Memory B cell (primary cell): ENCODE results near the gene EIF4E3.

Experiments used
- ATAC-seq: fragments of 150-1000 bp; cut with Tn5 transposase; 2 replicates; pipeline ENCODE4 v1.10.0; 2021; ENCODE audit warnings: low read depth, mild to moderate bottlenecking, moderate library complexity
- DNase-seq, 2 donors: peaks; one replicate each; pipeline ENCODE4 v3.0.0; 2022; ENCODE audit warnings: low spot score in 2 of 2
- H3K27ac Mint-ChIP-seq: one replicate; pipeline ENCODE4 v1.8.0; 2022; ENCODE audit warnings: mild to moderate bottlenecking, moderate library complexity, mixed read lengths
- H3K27me3 Mint-ChIP-seq: one replicate; pipeline ENCODE4 v1.8.0; 2022; ENCODE audit warnings: mixed read lengths
- H3K36me3 Mint-ChIP-seq: one replicate; pipeline ENCODE4 v1.8.0; 2022; ENCODE audit warnings: mild to moderate bottlenecking, mixed read lengths
- H3K4me1 Mint-ChIP-seq: one replicate; pipeline ENCODE4 v1.8.0; 2022; ENCODE audit warnings: mixed read lengths
- H3K4me3 Mint-ChIP-seq: one replicate; pipeline ENCODE4 v1.8.0; 2022; ENCODE audit warnings: mild to moderate bottlenecking, moderate library complexity, mixed read lengths
- H3K9me3 Mint-ChIP-seq: one replicate; pipeline ENCODE4 v1.8.0; 2022; ENCODE audit warnings: mixed read lengths

The EIF4E3 gene

DNA sequence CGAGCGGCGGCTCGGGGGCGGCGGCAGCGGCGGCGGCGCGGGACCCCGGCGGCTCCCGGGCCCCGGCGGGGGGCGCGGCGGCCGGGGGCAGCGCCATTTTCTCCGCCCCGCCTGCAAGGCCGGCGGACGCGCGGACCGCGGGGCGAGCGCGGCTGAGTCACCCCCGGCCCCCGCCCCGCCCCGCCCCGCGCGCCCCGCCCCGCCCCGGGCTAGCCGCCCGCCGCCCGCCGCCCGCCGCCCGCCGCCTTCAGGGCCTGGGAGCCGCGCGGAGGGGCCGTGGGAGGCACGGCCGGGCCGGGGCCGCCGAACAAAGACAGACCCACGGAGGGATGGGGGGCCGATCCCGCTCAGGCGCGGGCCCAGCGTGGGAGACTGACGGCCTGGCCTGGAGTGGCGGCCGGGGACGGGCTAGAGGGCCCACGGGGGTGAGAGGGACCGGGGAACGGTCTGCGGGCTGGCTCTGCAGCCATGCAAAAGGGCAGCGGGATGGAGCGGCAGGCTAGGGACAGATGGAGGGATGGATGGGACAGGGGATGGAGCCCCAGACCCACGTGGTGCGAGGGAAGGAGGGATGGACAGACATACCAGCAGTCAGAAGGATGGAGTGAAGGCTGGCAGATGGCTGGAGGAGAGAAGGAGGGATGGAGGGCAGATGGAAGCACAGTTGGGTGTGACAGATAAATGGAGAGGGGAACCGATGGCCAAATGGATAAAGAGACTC is at the start of gene EIF4E3:
Gene EIF4E3 (minus strand): TSS at position 132 of the 721 bp plus-strand sequence. CDS start 35 bp downstream, at position 97.
- Mint-ChIP-seq H3K4me3 (peak within 1 kb of the TSS; percentile 85), H3K9me3 (no peaks in the 10 kb centered on the region), H3K27ac (peak within 1 kb of the TSS; percentile 65), H3K4me1 (peaks cover 24% of the 10 kb centered on the region), H3K27me3 (peaks cover 16% of the 10 kb centered on the region), H3K36me3 (no peaks in the 10 kb centered on the region)
- DNase-seq (peak in 1 of 2 donors; percentile 43), ATAC-seq (peak; percentile 54)

- Mint-ChIP-seq H3K27me3 (peaks cover 5% of the 10 kb centered on the region), H3K4me3 (no peak overlapping the region), H3K36me3 (no peaks in the 10 kb centered on the region), H3K9me3 (no peaks in the 10 kb centered on the region), H3K27ac (no peak overlapping the region), H3K4me1 (no peaks in the 10 kb centered on the region)
- ATAC-seq = no peak
- no peak for DNase-seq
Measured at GRCh38 chr3:71771884-71772283, 46.7 kb upstream of the EIF4E3 start.

DNA sequence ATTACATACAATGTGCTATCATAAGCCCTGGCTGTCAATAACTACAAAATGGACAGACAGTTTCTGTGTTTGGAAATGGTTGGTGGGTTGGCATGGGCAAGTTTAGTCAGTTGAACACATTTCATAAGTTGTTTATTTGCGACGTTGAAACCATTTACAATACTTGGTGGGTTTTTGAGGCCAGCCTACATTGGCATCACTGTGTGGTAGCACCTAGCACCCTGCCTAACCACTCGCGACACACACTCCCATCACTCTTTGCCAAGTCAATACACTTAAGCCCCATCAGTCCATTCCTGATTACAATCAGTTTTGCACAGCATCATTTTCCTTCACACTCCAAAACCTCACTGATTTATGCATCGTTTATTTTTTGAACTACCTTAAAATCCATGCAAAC is 45.9 kb upstream of the EIF4E3 start:
- no peaks in the 10 kb centered on the region for H3K9me3 Mint-ChIP-seq
- H3K36me3 Mint-ChIP-seq = no peaks in the 10 kb centered on the region
- H3K4me3 Mint-ChIP-seq = no peak overlapping the region
- DNase-seq (no peak), ATAC-seq (no peak)
- no peak overlapping the region for H3K27ac Mint-ChIP-seq
- no peaks in the 10 kb centered on the region for H3K4me1 Mint-ChIP-seq
- H3K27me3 Mint-ChIP-seq = peaks cover 7% of the 10 kb centered on the region

- Mint-ChIP-seq H3K27me3 (peaks cover 9% of the 10 kb centered on the region), H3K4me3 (no peak overlapping the region), H3K4me1 (no peaks in the 10 kb centered on the region), H3K36me3 (no peaks in the 10 kb centered on the region), H3K27ac (no peak overlapping the region), H3K9me3 (peaks cover 2% of the 10 kb centered on the region)
- DNase-seq = no peak
- ATAC-seq = peak; percentile 24
Measured at GRCh38 chr3:71763426-71763825, 38.2 kb upstream of the EIF4E3 start.

DNA sequence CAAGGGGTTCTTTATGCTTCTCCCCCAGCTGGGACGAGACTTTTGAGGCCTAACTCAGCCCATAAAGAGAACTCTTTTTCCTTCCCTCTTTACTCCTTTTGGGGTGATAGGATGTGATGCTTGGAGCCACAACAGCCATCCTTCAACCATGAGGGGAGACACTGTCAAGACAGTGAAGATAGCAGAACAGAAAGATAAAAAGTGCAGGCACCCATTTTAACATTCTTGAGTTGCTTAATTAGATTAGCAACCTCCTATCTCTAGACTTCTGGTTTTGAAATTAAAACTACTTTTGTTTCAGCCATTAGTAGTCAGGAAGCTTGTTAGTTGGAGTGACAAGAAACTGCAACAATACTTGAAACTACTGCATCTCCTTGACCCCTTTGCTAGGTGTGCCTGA is 34.9 kb upstream of the EIF4E3 start:
- Mint-ChIP-seq H3K36me3 (no peaks in the 10 kb centered on the region), H3K27ac (no peak overlapping the region), H3K9me3 (peaks cover 2% of the 10 kb centered on the region), H3K27me3 (peaks cover 11% of the 10 kb centered on the region), H3K4me1 (no peaks in the 10 kb centered on the region), H3K4me3 (no peak overlapping the region)
- no peak for ATAC-seq
- DNase-seq = no peak

- Mint-ChIP-seq H3K4me3 (no peak overlapping the region), H3K27ac (no peak overlapping the region), H3K36me3 (no peaks in the 10 kb centered on the region), H3K9me3 (peaks cover 2% of the 10 kb centered on the region), H3K4me1 (no peaks in the 10 kb centered on the region), H3K27me3 (peaks cover 12% of the 10 kb centered on the region)
- ATAC-seq = no peak
- DNase-seq = no peak
Measured at GRCh38 chr3:71759401-71759800, 34.2 kb upstream of the EIF4E3 start.

- ATAC-seq (no peak), DNase-seq (no peak)
- Mint-ChIP-seq H3K4me1 (no peaks in the 10 kb centered on the region), H3K9me3 (no peaks in the 10 kb centered on the region), H3K27me3 (peaks cover 9% of the 10 kb centered on the region), H3K27ac (no peak overlapping the region), H3K4me3 (no peak overlapping the region), H3K36me3 (no peaks in the 10 kb centered on the region)
Measured at GRCh38 chr3:71758091-71758490, 32.9 kb upstream of the EIF4E3 start.

DNA sequence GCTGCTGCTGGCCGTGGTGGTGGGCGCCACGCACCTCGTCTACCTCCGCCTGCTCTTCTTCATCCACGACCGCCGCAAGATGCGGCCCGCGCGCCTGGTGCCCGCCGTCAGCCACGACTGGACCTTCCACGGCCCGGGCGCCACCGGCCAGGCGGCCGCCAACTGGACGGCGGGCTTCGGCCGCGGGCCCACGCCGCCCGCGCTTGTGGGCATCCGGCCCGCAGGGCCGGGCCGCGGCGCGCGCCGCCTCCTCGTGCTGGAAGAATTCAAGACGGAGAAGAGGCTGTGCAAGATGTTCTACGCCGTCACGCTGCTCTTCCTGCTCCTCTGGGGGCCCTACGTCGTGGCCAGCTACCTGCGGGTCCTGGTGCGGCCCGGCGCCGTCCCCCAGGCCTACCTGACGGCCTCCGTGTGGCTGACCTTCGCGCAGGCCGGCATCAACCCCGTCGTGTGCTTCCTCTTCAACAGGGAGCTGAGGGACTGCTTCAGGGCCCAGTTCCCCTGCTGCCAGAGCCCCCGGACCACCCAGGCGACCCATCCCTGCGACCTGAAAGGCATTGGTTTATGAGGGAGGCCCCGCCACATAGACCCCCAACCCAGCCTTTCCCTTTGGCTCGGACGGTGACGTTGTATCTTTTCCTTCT is 29.5 kb upstream of the EIF4E3 start:
- DNase-seq = no peak
- H3K36me3 Mint-ChIP-seq = no peaks in the 10 kb centered on the region
- H3K27ac Mint-ChIP-seq = no peak overlapping the region
- peaks cover 14% of the 10 kb centered on the region for H3K27me3 Mint-ChIP-seq
- peak overlapping the region; percentile 21 for H3K4me3 Mint-ChIP-seq
- no peaks in the 10 kb centered on the region for H3K9me3 Mint-ChIP-seq
- H3K4me1 Mint-ChIP-seq = no peaks in the 10 kb centered on the region
- no peak for ATAC-seq

DNA sequence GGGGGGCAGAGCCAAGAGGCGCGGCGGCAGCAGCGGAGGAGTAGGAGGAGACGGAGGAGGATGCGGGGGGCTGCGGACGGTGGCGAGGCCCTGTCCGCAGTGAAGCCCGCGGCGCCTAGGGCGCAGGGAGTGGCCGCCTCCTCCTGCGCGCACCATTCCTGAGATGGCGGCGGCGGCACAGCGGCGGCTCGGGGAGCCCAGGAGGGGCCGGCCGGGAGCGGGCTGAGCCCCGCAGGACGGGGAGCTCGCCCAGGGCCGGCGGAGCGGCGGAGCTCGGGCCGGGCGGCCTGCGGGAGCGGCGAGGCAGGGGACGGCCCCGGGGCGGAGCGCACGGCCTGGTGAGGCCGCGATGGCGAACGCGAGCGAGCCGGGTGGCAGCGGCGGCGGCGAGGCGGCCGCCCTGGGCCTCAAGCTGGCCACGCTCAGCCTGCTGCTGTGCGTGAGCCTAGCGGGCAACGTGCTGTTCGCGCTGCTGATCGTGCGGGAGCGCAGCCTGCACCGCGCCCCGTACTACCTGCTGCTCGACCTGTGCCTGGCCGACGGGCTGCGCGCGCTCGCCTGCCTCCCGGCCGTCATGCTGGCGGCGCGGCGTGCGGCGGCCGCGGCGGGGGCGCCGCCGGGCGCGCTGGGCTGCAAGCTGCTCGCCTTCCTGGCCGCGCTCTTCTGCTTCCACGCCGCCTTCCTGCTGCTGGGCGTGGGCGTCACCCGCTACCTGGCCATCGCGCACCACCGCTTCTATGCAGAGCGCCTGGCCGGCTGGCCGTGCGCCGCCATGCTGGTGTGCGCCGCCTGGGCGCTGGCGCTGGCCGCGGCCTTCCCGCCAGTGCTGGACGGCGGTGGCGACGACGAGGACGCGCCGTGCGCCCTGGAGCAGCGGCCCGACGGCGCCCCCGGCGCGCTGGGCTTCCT is 28.8 kb upstream of the EIF4E3 start, which contains the start of gene GPR27:
Gene GPR27 (plus strand): TSS at position 155 of the 909 bp plus-strand sequence. CDS start 195 bp downstream, at position 350.
- Mint-ChIP-seq H3K4me1 (no peaks in the 10 kb centered on the region), H3K9me3 (no peaks in the 10 kb centered on the region), H3K4me3 (peak within 1 kb of the TSS; percentile 34), H3K27ac (no peak within 1 kb of the TSS), H3K36me3 (no peaks in the 10 kb centered on the region), H3K27me3 (peaks cover 12% of the 10 kb centered on the region)
- ATAC-seq (no peak), DNase-seq (no peak)

DNA sequence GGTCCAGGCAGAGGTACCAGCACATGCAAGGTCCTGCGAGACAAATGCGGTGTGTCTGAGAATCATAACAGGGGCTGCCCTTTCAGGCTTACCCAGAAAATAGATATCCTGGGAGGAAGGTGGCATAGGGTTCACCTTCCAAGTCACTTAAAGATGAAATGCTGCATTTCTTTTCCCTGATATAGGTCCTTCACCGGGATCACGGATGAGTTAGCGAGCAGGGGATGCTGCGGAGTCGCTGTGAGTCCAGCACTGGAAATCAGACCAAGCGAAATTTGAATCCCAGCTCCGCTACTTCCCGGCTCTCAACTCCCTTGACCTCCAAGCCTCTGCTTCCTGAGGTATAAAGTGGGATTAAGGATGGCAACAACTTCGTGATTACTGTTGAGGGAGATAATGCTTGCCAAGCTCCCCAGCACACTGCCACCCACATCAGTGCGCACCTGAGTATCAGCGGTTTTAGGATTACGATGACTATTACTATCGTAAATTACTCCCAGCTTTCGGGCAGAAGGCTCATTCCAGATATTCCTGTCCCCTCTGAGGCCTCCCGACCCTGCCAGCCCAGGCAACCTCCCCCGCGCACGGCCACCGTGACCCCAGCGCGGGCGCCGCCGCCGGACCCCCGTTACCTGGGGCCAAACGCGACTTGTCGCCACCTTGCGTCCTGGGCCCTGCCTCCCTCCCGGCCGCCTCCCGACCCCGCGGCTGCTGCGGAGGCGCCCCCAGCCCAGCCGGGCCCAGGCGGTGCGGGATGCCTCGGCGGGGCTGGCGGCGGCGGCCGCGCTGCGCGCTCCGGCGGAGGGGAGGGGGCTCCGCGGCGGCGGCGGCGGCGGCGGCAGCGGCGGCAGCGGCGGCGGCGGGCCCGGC is 27.9 kb upstream of the EIF4E3 start:
- Mint-ChIP-seq H3K4me1 (no peaks in the 10 kb centered on the region), H3K4me3 (no peak overlapping the region), H3K27ac (no peak overlapping the region), H3K27me3 (peaks cover 17% of the 10 kb centered on the region), H3K36me3 (no peaks in the 10 kb centered on the region), H3K9me3 (no peaks in the 10 kb centered on the region)
- ATAC-seq (no peak), DNase-seq (no peak)

DNA sequence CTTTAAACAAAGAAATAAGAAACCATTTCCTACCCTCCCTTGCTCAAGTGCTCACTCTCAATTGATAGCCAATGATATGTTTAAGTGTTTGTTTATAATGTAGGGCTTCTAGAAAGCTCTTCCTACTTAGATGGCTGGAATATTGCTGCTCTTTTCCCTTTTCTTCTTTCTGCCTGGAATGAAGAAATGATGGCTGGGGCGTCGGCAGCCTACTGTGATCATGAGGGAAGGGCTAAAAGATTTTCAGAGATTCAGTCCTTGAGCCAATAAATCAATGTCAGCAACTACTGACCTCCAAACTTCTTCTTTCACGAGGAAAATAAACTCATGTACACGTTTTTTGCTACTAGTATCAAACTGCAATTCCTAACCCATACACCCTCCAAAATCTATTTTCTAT is 26.4 kb upstream of the EIF4E3 start:
- Mint-ChIP-seq H3K9me3 (peaks cover 1% of the 10 kb centered on the region), H3K36me3 (no peaks in the 10 kb centered on the region), H3K27ac (no peak overlapping the region), H3K27me3 (peaks cover 18% of the 10 kb centered on the region), H3K4me3 (no peak overlapping the region), H3K4me1 (no peaks in the 10 kb centered on the region)
- DNase-seq = no peak
- no peak for ATAC-seq

- H3K36me3 Mint-ChIP-seq = no peaks in the 10 kb centered on the region
- H3K4me3 Mint-ChIP-seq = no peak overlapping the region
- no peak overlapping the region for H3K27ac Mint-ChIP-seq
- H3K27me3 Mint-ChIP-seq = peaks cover 6% of the 10 kb centered on the region
- ATAC-seq (no peak), DNase-seq (no peak)
- H3K9me3 Mint-ChIP-seq = peaks cover 18% of the 10 kb centered on the region
- H3K4me1 Mint-ChIP-seq = no peaks in the 10 kb centered on the region
Measured at GRCh38 chr3:71744738-71745137, 19.5 kb upstream of the EIF4E3 start.

DNA sequence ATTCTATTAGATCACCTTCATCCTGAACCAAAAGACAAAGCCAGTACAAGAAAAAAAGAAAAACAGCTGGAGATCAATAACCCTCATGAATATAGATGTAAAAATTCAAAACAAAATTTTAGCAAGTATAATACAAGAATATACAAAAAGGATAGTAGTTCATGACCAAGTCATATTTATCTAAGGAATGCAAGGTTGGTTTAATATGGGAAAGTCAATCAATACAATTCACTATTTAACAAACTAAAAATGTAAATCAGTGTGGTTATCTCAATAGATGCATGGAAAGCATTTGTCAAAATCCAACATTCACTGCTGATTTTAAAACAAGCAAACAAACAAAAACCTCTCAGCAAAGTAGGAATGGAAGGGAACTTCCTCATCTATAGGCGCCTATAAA is 17.4 kb upstream of the EIF4E3 start:
- no peaks in the 10 kb centered on the region for H3K4me1 Mint-ChIP-seq
- no peak overlapping the region for H3K27ac Mint-ChIP-seq
- H3K36me3 Mint-ChIP-seq = no peaks in the 10 kb centered on the region
- ATAC-seq (no peak), DNase-seq (no peak)
- H3K4me3 Mint-ChIP-seq = no peak overlapping the region
- H3K9me3 Mint-ChIP-seq = peaks cover 18% of the 10 kb centered on the region
- H3K27me3 Mint-ChIP-seq = peaks cover 2% of the 10 kb centered on the region
